Thoracic aorta (tissue), 2 donors: Measurements from ENCODE around the gene EMX1. TPM values are rescaled to one million over a fixed set of nuclear protein-coding genes. Genes with fewer than 3 reads are reported as not detected.

Source experiments
- ATAC-seq: fragments of 150-250 bp; one replicate; pipeline ENCODE4 v1.8.0; 2017; ENCODE audit warnings: low read depth; ENCODE audit not compliant: insufficient number of reproducible peaks, low FRiP score
- DNase-seq: peaks from one replicate; pipeline ENCODE4 v3.0.0-alpha.2; 2020; ENCODE audit warnings: low spot score
- H3K27ac ChIP-seq, 2 donors: fragments of 200-600 bp; sonication (generic); 1 replicate in 1 of 2; 2 replicates in 1 of 2; pipeline ENCODE4 v1.5.1; 2016; ENCODE audit warnings: mild to moderate bottlenecking in 2 of 2, moderate library complexity in 2 of 2
- H3K27me3 ChIP-seq: fragments of 200-600 bp; sonication (generic); replicated peaks from 2 replicates; pipeline ENCODE4 v1.6.0; 2016; ENCODE audit warnings: mild to moderate bottlenecking; ENCODE audit not compliant: insufficient read depth
- H3K36me3 ChIP-seq: fragments of 200-600 bp; sonication (generic); one replicate; pipeline ENCODE4 v1.5.1; 2016
- H3K4me1 ChIP-seq, 2 donors: fragments of 200-600 bp; sonication (generic); 1 replicate in 1 of 2; 2 replicates in 1 of 2; pipeline versions ENCODE4 v1.5.1 to v1.6.0; 2016; ENCODE audit warnings: low read depth in 2 of 2, mild to moderate bottlenecking in 1 of 2; ENCODE audit not compliant: control insufficient read depth in 1 of 2
- H3K4me3 ChIP-seq: fragments of 200-600 bp; sonication (generic); 2 replicates; pipeline ENCODE4 v1.5.1; 2016; ENCODE audit warnings: mild to moderate bottlenecking
- H3K9me3 ChIP-seq: fragments of 200-600 bp; sonication (generic); 2 replicates; pipeline ENCODE4 v1.5.1; 2016
- CTCF ChIP-seq: fragments of 200-600 bp; sonication (generic); IDR thresholded peaks from one replicate; pipeline ENCODE4 v1.5.1; 2019; ENCODE audit warnings: antibody characterized with exemption
- total RNA-seq, 2 donors: library from RNA; depleted of rRNA; stranded (reverse); fragments of >200 nt; gene quantifications; one replicate each; pipeline versions ENCODE4 v1.1.0 to v1.2.3, GENCODE V29; 2016

EMX1 gene
- total RNA-seq, 2 donors from 2014 or later = not detected

- Histone ChIP-seq H3K4me1 (no peaks in the 10 kb centered on the region), H3K36me3 (no peaks in the 10 kb centered on the region), H3K9me3 (no peaks in the 10 kb centered on the region), H3K4me3 (no peak overlapping the region), H3K27me3 (no peaks in the 10 kb centered on the region), H3K27ac (no peak overlapping the region)
- DNase-seq = no peak
- no peak for TF ChIP-seq CTCF
- no peak for ATAC-seq
These were observed 36.7 kb downstream of the EMX1 start for GRCh38 chr2:72953976-72954375.

GRCh38 chr2:72954376-72955227 is 37.3 kb downstream of the EMX1 start:
- H3K4me1 ChIP-seq = no peaks in the 10 kb centered on the region
- H3K9me3 ChIP-seq = no peaks in the 10 kb centered on the region
- no peaks in the 10 kb centered on the region for H3K36me3 ChIP-seq
- no peak for TF ChIP-seq CTCF
- no peak for ATAC-seq
- H3K27me3 ChIP-seq = no peaks in the 10 kb centered on the region
- no peak overlapping the region for H3K4me3 ChIP-seq
- H3K27ac ChIP-seq = no peak overlapping the region
- no peak for DNase-seq

GRCh38 chr2:72955228-72956049 is 38.1 kb downstream of the EMX1 start:
- no peak overlapping the region for H3K27ac ChIP-seq
- H3K4me1 ChIP-seq = no peaks in the 10 kb centered on the region
- H3K4me3 ChIP-seq = no peak overlapping the region
- DNase-seq = no peak
- no peaks in the 10 kb centered on the region for H3K9me3 ChIP-seq
- no peaks in the 10 kb centered on the region for H3K36me3 ChIP-seq
- TF ChIP-seq CTCF = no peak
- H3K27me3 ChIP-seq = no peaks in the 10 kb centered on the region
- no peak for ATAC-seq

- no peak for ATAC-seq
- DNase-seq = no peak
- H3K36me3 ChIP-seq = no peaks in the 10 kb centered on the region
- no peak overlapping the region for H3K27ac ChIP-seq
- H3K4me3 ChIP-seq = no peak overlapping the region
- no peak for TF ChIP-seq CTCF
- no peaks in the 10 kb centered on the region for H3K9me3 ChIP-seq
- H3K27me3 ChIP-seq = no peaks in the 10 kb centered on the region
- no peaks in the 10 kb centered on the region for H3K4me1 ChIP-seq
These were observed 38.7 kb downstream of the EMX1 start for GRCh38 chr2:72956050-72956395.

GRCh38 chr2:72956936-72957335 is 39.6 kb downstream of the EMX1 start:
- ATAC-seq (no peak), DNase-seq (no peak)
- TF ChIP-seq CTCF = no peak
- H3K4me3 ChIP-seq = no peak overlapping the region
- no peak overlapping the region for H3K27ac ChIP-seq
- H3K27me3 ChIP-seq = no peaks in the 10 kb centered on the region
- H3K4me1 ChIP-seq = no peaks in the 10 kb centered on the region
- H3K36me3 ChIP-seq = no peaks in the 10 kb centered on the region
- H3K9me3 ChIP-seq = no peaks in the 10 kb centered on the region
